Subcutaneous adipose tissue (tissue), 4 donors: ENCODE data around the gene HOXA4. TPM values are rescaled to one million over a fixed set of nuclear protein-coding genes. Genes with fewer than 3 reads are reported as not detected.

Experiments used
- CTCF ChIP-seq: fragments of 450-650 bp; IDR thresholded peaks from one replicate; pipeline ENCODE4 v1.5.1; 2016; ENCODE audit warnings: low read depth, mild to moderate bottlenecking, control low read depth, antibody characterized with exemption, moderate library complexity
- total RNA-seq, 4 donors: library from RNA; depleted of rRNA; stranded (reverse); fragments of >200 nt; gene quantifications; one replicate each; pipeline ENCODE4 v1.1.0, GENCODE V29; 2016

The HOXA4 gene
- total RNA-seq, 4 donors from 2014 or later: 1.2 to 2.4 (median 1.5) TPM; not detected in 1

GRCh38 chr7:27123477-27124053 lies 7.0 kb downstream of the HOXA4 start:
- no peak for TF ChIP-seq CTCF

- TF ChIP-seq CTCF: no peak
These were observed 7.5 kb downstream of the HOXA4 start for GRCh38 chr7:27123007-27123476.

GRCh38 chr7:27122077-27122910 lies 8.3 kb downstream of the HOXA4 start:
- no peak for TF ChIP-seq CTCF

- TF ChIP-seq CTCF: no peak
These were observed 8.9 kb downstream of the HOXA4 start for GRCh38 chr7:27121684-27122076.

GRCh38 chr7:27119412-27119911 lies 11.1 kb downstream of the HOXA4 start:
- TF ChIP-seq CTCF: no peak

- TF ChIP-seq CTCF: no peak
These were observed 12.0 kb downstream of the HOXA4 start for GRCh38 chr7:27118580-27118979.

GRCh38 chr7:27117887-27118491 lies 12.6 kb downstream of the HOXA4 start:
- TF ChIP-seq CTCF: no peak
